ENCODE measurements around the gene RAD54L2.

RAD54L2 gene

DNA sequence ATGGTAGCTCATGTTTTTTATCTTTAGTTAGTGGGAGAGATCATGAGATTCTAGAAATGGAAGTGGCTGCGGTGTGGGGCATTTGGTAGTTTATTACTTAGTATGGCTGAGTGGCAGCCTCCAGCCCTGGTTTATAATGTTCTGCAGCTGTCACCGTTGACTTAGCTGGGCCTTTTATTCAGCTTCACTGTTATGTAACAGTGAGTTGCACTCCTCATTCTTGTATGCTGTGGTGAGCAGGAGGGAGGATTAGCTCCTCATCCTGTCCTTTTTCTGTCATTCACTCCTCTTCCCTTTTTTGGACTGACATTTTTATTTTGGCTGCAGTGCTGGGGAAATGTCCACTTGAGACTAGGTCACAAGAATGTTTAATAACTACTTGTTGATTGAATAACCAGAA, 29.5 kb downstream of the RAD54L2 start:
- peaks cover 9% of the 10 kb centered on the region for H3K4me1 Mint-ChIP-seq

DNA sequence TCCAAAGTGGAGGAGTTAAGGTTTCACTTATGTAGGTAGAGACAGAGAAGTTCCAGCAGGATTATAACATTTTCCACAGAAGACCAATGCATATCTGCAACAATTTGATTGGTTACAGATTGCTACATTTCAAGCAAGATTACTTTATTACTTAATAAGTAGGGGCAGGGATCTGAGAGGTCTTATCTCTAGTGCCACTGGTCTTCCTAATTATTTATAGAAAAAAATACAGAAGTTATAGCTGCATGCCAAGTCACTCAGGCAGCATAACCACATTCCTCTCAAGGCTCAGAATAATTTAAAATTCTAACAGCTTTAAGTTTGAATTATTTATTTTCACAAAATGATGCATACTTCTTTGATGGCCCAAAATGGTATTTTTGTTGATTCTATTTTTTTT, 30.5 kb downstream of the RAD54L2 start:
- no peaks in the 10 kb centered on the region for H3K9me3 Mint-ChIP-seq
- no peak for ATAC-seq
- no peak overlapping the region for H3K27ac Mint-ChIP-seq

More for the DNA sequence above, 29.5 kb downstream of the RAD54L2 start:
- Mint-ChIP-seq H3K27me3 (no peaks in the 10 kb centered on the region), H3K9me3 (no peaks in the 10 kb centered on the region), H3K27ac (no peak overlapping the region), H3K4me3 (no peak overlapping the region)
- DNase-seq (no peak), ATAC-seq (no peak)

DNA sequence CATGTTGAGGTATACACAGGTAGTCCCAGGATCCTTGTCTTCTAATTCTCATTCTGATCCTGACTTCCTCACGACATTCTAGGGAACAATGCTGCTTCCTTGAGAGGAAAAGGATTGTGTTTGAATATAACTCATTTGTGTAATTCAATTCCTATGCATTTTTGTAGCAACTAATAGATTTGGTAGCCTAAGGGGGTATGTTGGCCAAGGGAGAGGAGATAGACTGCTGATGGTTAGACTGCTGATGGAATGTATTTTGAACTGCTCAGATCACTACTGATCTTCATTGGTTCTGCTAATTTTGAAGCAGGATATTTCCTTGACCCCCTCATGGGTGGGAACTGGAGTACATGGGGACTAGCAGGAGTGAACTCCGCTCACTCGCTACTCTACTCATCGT, 39.7 kb downstream of the RAD54L2 start:
- ATAC-seq = no peak
- no peak overlapping the region for H3K27ac Mint-ChIP-seq
- no peaks in the 10 kb centered on the region for H3K9me3 Mint-ChIP-seq
- no peaks in the 10 kb centered on the region for H3K27me3 Mint-ChIP-seq
- no peak for DNase-seq
- H3K4me3 Mint-ChIP-seq = no peak overlapping the region
- peaks cover 26% of the 10 kb centered on the region for H3K4me1 Mint-ChIP-seq

More for the DNA sequence above, 30.5 kb downstream of the RAD54L2 start:
- DNase-seq = no peak
- Mint-ChIP-seq H3K27me3 (no peaks in the 10 kb centered on the region), H3K4me3 (no peak overlapping the region), H3K4me1 (peaks cover 5% of the 10 kb centered on the region)

DNA sequence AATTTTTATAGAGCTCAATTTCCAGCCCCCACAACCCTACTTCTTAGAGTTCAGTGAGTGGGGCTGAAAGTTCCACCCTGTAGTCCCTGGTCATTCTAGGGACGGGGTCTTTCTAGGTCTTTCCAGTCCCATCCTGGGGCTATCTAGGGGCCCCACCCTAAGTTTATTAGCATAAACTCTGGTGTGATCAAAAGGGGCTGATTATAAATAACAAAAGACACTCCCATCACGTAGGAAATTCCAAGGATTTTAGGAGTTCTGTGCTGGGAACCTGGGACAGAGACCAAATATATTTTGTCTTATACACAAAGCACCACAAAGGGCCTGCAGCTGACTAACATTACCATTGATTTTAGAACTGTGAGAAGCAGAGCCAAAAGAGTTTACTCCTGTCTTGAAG, 41.9 kb downstream of the RAD54L2 start:
- Mint-ChIP-seq H3K9me3 (no peaks in the 10 kb centered on the region), H3K27me3 (no peaks in the 10 kb centered on the region), H3K27ac (no peak overlapping the region), H3K4me1 (peaks cover 26% of the 10 kb centered on the region), H3K4me3 (no peak overlapping the region)
- no peak for DNase-seq
- ATAC-seq = no peak

DNA sequence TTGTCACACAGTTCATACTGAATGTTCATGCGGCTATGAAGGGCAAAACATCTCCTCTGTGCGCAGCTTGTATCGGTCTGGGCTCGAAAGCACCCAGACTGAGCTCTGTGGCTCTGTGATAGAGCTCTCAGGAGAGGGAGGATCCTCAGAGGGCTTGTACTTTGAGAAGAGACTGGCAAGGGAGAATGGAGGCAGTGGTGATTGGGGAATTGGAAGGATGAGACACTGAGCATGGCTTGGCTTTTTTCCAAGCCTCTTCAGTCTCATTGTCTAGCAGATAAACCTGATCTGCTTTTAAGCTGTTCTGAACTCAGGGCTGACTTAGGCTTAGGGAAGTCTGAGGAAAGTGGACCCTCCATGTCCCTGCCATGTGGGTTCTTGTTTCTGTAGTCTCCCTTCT, 43.0 kb downstream of the RAD54L2 start:
- H3K27ac Mint-ChIP-seq = peak overlapping the region in 1 of 2 donors; percentile 48
- H3K4me1 Mint-ChIP-seq = peaks cover 17% of the 10 kb centered on the region
- no peaks in the 10 kb centered on the region for H3K27me3 Mint-ChIP-seq
- no peaks in the 10 kb centered on the region for H3K9me3 Mint-ChIP-seq
- DNase-seq (no peak), ATAC-seq (no peak)
- H3K4me3 Mint-ChIP-seq = no peak overlapping the region

DNA sequence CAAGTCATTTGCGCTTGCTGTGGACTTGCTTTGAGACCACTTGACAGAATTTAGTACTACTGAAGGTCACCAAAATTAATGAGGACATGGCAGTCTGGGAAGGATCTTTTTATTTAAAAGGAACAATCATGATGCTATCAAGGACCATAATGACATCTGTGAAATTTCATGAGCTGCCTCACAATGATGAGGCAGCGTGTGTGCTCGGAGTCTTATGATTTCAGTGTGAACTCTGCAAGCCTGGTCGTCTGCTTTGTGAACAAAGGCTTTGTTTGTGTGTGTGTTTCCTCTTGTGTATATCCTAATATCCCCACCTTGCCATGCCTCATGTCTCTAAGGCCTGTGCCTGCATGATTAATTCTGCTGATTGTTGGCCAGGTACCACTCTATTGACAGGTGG, 46.7 kb downstream of the RAD54L2 start:
- Mint-ChIP-seq H3K27me3 (no peaks in the 10 kb centered on the region), H3K27ac (no peak overlapping the region), H3K4me1 (peaks cover 7% of the 10 kb centered on the region), H3K4me3 (no peak overlapping the region), H3K9me3 (no peaks in the 10 kb centered on the region)
- ATAC-seq = no peak
- DNase-seq = no peak

DNA sequence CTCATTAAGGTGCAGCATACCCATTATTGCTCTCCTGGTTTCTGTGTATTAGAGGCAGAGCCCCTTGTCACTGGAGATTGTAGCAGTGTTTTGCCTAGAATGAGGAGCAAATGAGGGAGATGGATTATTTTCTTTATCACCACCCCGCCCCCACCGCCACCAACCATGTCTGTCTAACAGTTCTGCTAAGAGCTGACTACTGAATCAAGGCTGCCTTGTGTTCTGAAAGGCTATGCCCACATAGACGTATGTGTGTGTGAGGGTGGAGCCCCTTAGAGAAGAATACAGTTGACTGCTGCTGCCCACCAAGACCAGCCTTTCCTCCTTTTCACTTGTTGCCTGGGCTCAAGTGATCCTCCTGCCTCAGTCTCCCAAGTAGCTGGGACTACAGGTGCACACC, 47.4 kb downstream of the RAD54L2 start:
- DNase-seq = no peak
- no peak for ATAC-seq
- H3K4me3 Mint-ChIP-seq = no peak overlapping the region
- H3K27me3 Mint-ChIP-seq = no peaks in the 10 kb centered on the region
- H3K9me3 Mint-ChIP-seq = no peaks in the 10 kb centered on the region
- peaks cover 7% of the 10 kb centered on the region for H3K4me1 Mint-ChIP-seq
- H3K27ac Mint-ChIP-seq = no peak overlapping the region
